ENCODE measurements around the gene AXDND1.

DNA sequence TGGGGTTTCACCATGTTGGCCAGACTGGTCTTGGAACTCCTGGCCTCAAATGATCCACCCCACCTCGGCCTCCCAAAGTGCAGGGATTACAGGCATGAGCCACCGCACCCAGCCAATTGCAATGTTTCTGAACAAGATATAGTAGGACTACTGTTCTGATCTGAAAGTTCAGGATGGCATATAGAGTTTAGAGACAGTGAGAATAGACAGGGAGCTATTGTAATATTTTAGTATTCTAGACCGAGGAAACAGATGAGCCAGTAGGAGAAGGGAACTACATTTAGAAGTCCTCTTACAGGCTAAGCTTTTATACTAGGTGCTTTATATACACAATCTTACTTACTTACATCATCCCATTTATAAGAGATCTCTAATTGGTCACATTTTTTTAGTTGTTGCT is 39.0 kb upstream of the AXDND1 start:
- TF ChIP-seq CTCF (conservative IDR thresholded peaks at IDR 0.05) (no peak), ZFX (IDR thresholded peaks at IDR 0.05) (no peak)
